NOMO-1 (cell line): ENCODE measurements around the gene UGT1A8.
"Not testable (repeated sequence)": the region's sequence is repeated elsewhere in the genome, so short reads cannot be mapped to it uniquely, and the experiment has no call there.

Experiments
- DNase-seq, 2 experiments: peaks; one replicate each; lab custom pipeline; 2025; ENCODE audit not compliant: unreplicated experiment in 2 of 2; lab: John Stamatoyannopoulos, UW

UGT1A8 gene

DNA sequence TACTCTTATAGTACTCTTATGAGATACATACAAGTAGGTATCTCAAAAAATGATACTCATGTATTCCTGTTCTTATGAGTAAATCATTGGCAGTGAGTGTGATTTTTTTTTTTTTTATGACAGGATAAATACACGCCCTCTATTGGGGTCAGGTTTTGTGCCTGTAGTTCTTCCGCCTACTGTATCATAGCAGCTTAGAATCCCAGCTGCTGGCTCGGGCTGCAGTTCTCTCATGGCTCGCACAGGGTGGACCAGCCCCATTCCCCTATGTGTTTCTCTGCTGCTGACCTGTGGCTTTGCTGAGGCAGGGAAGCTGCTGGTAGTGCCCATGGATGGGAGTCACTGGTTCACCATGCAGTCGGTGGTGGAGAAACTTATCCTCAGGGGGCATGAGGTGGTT is at the start of gene UGT1A8:
TSS of gene UGT1A8 (plus strand) at position 158 of the 400 bp plus-strand sequence. CDS start at position 233, 75 bp downstream.
- DNase-seq, result not testable (repeated sequence)

DNA sequence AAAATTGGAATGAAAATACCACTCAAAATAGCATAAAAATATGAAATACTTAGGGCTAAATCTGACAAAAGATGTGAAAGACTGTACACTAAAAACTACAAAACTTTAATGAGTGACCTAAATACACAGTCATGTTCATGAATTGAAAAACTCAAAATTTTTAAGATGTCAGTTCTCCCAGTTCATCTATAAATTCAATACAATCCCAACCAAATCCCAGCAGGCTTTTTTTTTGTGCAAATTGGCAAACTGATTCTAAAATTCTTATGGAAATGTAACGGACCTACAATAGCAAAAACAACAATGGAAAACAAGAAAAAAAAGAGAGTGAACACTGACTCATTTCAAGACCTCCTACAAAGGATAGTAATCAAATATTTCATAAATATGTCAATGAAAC is 46.4 kb upstream of the UGT1A8 start:
- DNase-seq, result no peak

DNA sequence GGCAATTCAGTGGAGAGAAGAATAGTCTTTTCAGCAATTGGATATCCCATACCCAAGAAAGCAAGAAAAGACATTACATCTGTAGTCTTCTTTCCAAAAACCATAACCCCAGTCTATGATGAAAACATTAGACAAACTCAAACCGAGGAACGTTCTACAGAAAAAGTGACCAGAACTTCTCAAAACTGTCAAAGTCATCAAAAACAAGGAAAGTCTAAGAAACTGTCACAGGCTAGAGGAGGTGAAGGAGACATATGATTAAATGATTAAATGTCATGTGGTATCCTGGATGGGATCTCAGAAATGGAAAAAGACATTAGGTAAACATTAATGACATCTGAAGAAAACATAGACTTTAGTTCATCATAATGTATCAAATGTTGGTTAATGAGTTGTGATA is 46.0 kb upstream of the UGT1A8 start:
- DNase-seq, result no peak

DNA sequence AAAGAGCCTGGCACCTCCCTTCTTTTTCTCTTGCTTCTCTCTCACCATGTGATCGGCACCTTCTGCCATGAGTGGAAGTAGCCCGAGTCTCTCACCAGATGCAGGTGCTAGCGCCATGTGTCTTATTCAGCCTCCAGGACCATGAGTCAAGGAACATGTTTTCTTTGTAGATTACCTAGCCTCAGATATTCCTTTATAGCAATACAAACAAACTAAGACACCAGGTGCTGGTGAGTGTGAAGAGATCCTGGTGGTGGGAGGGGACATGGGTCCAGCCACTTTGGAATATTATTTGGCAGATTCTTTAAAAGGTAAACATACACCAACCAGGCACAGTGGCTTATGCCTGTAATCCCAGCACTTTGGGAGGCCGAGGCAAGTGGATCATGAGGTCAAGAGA is 45.0 kb upstream of the UGT1A8 start:
- DNase-seq, result no peak

DNA sequence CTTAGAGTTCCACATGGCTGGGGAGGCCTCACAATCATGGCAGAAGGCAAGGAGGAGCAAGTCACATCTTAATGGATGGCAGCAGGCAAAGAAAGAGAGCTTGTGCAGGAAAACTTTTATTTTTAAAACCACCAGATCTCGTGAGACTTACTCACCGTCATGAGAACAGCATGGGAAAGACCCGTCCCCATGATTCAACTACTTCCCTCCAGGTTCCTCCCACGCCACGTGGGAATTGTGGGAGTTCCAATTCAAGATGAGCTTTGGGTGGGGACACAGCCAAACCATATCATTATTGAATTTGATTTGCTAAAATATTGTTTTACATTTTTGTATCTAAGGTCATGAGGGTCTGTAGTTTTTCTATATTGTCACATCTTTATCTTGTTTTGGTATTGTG is 40.1 kb upstream of the UGT1A8 start:
- DNase-seq, result not testable (repeated sequence)

DNA sequence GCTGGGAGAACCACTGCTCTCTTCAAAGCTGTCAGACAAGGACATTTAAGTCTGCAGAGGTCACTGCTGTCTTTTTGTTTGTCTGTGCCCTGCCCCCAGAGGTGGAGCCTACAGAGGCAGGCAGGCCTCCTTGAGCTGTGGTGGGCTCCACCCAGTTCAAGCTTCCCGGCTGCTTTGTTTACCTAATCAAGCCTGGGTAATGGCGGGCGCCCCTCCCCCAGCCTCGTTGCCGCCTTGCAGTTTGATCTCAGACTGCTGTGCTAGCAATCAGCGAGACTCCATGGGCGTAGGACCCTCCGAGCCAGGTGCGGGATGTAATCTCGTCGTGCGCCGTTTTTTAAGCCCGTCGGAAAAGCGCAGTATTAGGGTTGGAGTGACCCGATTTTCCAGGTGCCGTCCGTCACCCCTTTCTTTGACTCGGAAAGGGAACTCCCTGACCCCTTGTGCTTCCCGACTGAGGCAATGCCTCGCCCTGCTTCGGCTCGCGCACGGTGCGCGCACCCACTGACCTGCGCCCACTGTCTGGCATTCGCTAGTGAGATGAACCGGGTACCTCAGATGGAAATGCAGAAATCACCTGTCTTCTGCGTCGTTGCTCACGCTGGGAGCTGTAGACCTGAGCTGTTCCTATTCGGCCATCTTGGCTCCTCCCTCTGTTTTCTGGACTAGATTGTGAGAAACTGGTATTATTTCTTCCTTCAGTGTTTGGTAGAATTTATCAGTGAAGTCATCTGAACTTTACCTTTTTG is 34.0 kb upstream of the UGT1A8 start:
- DNase-seq, result not testable (repeated sequence)

DNA sequence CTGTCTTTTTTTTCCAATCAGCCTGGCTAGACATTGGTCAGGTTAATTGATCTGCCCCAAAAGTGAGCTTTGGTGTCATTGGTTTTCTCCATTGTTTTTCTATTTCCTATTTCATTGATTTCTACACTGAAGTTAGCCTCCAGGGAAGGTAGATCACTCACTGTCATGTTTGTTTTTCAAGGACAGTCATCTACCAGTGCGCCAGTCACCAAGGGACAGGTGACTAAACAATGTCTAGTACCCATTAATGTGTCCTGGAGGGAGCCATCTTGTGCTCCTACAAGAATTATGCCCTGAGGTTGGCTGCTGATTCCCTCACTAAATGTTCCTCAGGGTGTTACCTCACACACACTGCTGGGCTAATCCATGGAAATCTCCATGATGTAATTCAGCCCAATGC is 33.2 kb upstream of the UGT1A8 start:
- no peak for DNase-seq

DNA sequence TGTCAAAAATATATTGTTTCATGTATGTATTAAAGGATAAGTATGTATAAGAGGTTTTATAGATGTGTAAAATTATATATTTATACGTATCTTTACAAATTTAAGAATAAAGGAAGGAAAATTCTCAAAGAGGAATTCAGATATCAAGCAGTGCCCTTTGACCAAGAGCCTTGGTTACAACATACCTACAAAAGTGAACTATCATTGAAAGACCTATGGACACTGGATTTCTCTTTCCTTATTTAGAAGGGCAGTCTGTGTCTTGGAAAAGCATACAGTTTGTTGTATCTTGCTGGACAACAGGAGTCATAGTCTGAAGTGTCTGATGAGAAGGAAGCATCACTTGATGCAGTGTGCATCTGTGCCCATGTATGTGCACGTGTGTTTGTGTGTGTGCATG is 29.0 kb upstream of the UGT1A8 start:
- DNase-seq, result no peak

DNA sequence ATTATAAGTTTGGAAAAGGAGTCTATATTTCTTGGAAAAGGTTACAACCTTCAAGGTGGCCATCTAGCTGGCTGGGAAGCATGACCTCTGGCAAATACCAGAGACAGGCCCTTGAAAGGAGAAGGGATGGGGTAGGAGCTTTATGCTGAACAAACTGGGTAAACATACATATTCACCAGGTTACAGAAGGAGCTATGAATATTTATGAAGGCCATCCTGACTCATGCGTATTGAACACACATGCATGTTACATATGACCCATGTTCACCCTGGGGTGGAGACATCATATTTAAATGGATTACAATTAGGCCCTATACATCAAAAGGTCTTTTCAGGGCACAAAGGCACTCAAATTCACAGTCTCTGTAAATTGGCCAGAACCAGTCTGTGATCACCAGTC is 24.7 kb upstream of the UGT1A8 start:
- not testable (repeated sequence) for DNase-seq

DNA sequence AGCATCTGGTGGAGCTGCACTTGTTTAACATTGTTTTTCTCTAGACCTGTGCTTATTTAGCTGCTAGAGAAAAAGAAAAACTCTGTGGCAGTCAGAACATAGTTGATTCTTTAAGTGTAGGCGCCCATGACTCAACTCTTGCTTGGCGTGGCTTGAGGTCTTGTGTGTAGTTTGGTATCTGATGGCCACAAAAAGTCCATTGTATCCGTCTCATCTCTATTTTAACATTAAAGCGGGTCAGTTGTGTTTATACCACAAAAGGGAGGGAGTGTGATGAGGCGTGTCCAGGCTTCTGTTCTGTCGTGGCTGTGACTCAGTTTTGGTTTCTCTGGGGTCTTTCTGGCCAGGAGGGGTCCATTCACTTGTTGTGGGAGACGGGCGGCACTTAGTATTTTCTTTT is 24.2 kb upstream of the UGT1A8 start:
- DNase-seq, result no peak

DNA sequence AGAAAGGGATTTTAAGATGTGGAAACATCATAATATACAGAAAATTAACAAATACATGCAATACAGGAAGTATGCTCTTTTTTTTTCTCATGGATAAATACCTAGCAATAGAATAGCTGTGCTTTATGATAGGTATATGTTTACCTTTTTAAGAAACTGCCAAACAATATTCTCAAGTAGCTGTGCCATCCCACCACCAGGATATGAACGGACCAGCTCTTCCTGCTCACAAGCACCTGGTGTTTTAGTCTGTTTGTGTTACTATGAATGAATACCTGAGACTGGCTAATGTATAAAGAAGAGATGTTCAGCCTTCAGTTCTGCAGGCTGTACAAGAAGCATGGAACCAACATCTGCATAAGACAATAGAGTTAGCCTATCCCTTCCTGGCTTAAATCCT is 19.9 kb upstream of the UGT1A8 start:
- no peak for DNase-seq

DNA sequence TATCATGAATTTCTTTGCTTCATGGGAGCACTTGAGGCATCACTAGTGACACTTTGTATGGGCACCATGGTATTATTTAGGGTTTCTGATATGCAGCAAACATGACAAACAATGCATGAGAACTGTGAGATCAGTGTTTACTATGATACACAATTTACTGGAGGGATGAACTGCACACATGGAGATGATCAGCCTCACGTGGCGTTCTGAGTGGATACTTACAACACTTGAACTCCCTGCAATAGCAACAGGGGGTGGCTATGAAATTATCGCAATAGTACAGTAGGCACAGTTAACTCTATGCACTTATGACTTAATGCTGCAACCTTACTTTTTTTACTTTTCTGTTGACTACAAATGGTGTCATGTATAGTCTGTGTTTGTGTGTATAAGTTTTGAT is 18.5 kb upstream of the UGT1A8 start:
- no peak for DNase-seq

DNA sequence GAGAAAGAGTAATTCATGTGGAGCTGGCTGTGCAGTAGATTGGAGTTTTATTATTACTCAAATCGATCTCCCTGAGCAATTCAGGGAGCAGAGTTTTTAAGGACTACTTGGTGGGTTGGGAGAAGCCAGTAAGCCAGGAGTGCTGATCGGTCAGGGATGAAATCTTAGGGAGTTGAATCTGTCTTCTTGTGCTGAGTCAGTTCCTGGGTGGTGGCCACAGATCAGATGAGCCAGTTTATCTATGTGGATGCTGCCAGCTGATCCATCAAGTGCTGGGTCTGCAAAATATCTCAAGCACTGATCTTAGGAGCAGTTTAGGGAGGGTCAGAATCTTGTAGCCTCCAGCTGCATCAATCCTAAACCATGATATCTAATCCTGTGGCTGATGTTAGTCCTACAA is 17.0 kb upstream of the UGT1A8 start:
- DNase-seq, result no peak

DNA sequence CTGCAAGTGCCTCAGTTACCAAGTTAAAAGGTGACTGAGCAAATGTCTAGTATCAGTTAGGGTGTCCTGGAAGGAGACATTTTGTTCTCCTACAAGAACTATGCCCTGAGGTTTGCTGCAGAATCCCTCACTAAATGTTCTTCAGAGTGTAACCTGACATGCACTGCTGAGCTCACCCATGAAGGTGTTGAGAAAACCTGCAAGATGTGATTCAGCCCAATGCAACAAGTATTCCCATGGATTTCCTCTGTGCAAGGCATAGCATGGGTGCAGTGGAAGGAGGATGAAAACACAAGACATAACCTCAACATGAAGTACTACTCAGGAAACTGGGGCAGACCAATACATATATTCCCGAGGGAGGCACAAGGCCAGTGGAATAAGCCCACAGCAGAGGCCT is 15.4 kb upstream of the UGT1A8 start:
- DNase-seq, result no peak

DNA sequence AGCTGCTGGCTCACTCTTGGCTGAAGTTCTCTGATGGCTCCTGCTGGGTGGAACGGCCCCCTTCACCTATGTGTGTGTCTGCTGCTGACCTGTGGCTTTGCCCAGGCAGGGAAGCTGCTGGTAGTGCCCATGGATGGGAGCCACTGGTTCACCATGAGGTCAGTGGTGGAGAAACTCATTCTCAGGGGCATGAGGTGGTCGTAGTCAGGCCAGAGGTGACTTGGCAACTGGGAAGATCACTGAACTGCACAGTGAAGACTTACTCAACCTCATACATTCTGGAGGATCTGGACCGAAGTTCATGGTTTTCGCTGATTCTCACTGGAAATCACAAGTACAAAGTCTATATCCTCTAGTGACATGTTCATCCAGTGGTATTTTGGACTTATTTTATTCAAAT is 13.9 kb upstream of the UGT1A8 start:
- no peak for DNase-seq

DNA sequence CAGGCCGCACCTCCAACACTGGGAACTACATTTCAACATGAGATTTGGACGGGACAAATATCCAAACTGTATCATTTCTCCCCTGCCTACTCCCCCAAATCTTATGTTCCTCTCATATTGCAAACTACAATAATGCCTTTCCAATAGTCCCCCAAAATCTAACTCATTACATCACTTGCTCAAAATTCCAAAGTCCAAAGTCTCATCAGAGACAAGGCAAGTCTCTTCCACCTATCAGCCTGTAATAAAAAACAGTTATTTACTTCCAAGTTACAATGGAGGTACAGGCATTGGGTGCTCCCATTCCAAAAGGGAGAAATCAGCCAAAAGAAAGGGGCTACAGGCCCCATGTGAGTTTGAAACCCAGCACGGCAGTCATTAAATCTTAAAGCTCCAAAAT is 12.6 kb upstream of the UGT1A8 start:
- no peak for DNase-seq

DNA sequence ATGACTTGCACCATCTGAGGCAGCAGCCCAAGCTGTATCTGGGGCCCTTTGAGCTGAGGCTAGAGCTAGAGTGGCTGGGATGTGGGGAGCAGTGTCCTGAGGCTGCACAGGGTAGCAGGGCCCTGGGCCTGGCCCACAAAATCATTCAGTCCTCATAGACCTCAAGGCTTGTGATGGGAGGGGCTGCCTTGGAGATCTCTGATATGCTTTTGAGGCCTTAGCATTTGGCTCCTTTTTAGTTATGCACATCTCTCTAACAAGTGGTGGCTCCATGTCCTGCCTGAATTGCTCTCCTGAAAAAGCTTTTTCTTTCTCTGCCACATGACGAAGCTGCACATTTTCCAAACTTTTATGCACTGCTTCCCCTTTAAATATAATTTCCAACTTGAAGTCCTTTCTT is 11.8 kb upstream of the UGT1A8 start:
- no peak for DNase-seq

DNA sequence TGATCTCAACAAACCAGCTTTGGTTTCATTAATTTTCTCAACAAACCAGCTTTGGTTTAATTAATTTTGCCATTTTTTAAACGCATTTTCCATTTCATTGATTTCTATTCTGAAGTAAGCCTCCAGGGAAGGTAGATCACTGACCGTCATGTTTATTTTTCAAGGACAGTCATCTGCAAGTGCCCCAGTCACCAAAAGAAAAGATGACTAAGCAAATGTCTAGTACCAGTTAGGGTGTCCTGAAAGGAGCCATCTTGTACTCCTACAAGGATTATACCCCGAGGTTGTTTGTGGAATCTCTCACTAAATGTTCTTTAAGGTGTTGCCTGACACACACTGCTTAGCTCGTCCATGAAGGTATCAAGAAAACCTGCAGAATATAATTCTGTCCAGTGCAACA is 6.1 kb upstream of the UGT1A8 start:
- no peak for DNase-seq

DNA sequence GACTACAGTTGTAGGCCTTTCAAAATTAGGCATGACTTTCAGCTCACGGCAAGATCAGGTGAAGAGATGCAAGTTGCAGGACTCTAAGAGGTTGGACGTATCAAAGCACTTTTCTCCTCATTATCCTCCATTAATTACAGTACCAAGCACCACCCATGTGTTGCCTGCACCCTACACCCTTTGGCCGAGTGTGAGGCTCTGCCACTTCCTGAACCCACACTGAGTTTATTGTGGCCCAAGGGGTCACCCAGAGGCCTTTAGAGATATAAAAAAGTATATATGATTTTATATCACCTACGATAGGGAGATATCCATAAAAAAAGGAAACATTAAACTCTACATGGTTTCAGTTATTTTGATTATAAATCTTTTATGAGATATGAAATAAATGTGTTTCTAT is 2.8 kb downstream of the UGT1A8 start:
- DNase-seq, result no peak

DNA sequence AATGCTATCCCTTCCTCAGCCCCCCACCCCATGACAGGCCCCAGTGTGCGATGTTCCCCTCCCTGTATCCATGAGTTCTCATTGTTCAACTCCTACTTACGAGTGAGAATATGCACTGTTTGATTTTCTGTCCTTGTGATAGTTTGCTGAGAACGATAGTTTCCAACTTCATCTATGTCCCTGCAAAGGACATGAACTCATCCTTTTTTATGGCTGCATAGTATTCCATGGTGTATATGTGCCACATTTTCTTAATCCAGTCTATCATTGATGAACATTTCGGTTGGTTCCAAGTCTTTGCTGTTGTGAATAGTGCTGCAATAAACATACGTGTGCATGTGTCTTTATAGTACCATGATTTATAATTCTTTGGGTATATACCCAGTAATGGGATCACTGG is 4.4 kb downstream of the UGT1A8 start:
- not testable (repeated sequence) for DNase-seq

DNA sequence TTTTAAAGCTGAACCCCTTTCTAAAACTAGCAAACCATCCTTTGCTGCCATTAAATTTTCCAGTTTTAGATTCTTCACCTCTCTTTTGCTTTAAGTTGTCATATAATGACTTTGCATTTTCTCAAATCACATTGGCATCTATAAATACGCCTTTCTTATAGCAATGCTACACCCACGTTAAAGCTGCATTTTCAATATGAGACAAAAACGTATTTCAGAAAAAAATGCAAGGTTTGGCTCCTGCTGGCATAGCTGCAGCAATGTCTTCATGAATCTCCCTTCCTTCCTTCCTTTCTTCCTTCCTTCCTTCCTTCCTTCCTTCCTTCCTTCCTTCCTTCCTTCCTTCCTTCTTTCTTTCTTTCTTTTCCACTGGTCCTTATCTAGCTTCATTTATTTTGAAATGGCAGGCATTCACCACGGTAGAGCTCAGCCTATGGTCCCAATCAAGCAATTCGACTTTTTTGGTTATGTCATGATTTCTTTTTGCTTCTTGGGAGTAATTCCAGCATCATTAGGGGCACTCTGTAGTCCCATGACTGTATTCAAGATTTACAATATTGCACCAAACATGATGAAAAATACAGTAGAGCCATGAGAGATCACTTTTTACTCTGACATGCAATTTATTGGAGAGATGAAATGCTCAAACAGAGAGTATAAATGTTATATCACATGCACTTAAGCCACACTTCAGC is 10.0 kb downstream of the UGT1A8 start:
- no peak for DNase-seq

DNA sequence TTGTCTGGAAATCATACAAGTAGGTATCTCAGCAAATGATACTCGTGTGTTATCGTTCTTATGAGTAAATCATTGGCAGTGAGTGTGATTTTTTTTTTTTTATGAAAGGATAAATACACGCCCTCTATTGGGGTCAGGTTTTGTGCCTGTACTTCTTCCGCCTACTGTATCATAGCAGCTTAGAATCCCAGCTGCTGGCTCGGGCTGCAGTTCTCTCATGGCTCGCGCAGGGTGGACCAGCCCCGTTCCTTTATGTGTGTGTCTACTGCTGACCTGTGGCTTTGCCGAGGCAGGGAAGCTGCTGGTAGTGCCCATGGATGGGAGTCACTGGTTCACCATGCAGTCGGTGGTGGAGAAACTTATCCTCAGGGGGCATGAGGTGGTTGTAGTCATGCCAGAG is 18.9 kb downstream of the UGT1A8 start, which contains the start of gene UGT1A10:
TSS of gene UGT1A10 (plus strand) at position 143 of the 400 bp plus-strand sequence. CDS start at position 218, 75 bp downstream.
- DNase-seq, result not testable (repeated sequence)
